Measurements from ENCODE around the gene C11orf21. TPM values are rescaled to one million over a fixed set of nuclear protein-coding genes. Genes with fewer than 3 reads are reported as not detected.
A peak's percentile ranks its signal among the peaks of the same experiment; 100 is the strongest.
"Not testable (repeated sequence)": the region's sequence is repeated elsewhere in the genome, so short reads cannot be mapped to it uniquely, and the experiment has no call there.

The C11orf21 gene
- total RNA-seq, 2 donors from 2014 or later, result 0.26 to 0.33 TPM

DNA sequence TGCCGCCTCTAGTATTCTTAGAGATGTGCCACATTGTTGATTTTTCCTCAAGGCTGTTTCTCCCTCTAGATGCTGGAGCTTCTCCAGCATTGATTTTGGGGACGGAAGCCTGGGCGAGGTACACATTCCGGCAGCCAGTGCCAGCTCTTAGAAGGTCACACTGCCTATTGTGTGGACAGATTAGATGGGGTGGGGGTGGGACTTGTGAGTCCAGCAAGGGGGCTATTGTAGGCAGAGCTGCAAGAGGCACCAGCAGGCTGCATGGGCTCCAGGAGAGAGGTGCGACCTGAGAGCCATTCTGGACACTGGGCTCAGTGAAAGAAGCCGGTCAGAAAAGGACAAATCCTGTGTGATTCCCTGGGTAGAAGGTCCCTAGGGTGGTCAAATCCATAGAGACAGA lies 12.4 kb downstream of the C11orf21 start:
- TF ChIP-seq CTCF (IDR thresholded peaks at IDR 0.05), result no peak
- no peak for TF ChIP-seq POLR2A (IDR thresholded peaks at IDR 0.05)
- peak in 3 of 4 donors; percentile 31 to 60 (median 47) for DNase-seq

GRCh38 chr11:2287091-2287490 lies 14.6 kb downstream of the C11orf21 start:
- Histone ChIP-seq H3K27ac (no peak overlapping the region), H3K27me3 (no peaks in the 10 kb centered on the region), H3K4me1 (peaks cover 24% of the 10 kb centered on the region), H3K9me3 (peaks cover 0 to 4% (median 0%) of the 10 kb centered on the region in 3 donors), H3K4me3 (no peak overlapping the region), H3K36me3 (replicated peaks in 1 of 2; ENCODE audit: insufficient read depth in 1 of 2, low read depth in 2 of 2) (no peaks in the 10 kb centered on the region)
- intact Hi-C loops (cut with DNase I), result no loop called here
- DNase-seq, result peak in 3 of 4 donors; percentile 1 to 9 (median 9)
- TF ChIP-seq POLR2A (IDR thresholded peaks at IDR 0.05), result no peak
- no peak for TF ChIP-seq CTCF (IDR thresholded peaks at IDR 0.05)
- WGBS, 2 donors, result 59 to 61% methylated on average over 16 of the region's 16 CpGs
- no peak for ATAC-seq

More for the DNA sequence above, 12.4 kb downstream of the C11orf21 start:
- intact Hi-C loops (cut with DNase I), result no loop called here
- Histone ChIP-seq H3K9me3 (peaks cover 0 to 4% (median 0%) of the 10 kb centered on the region in 3 donors), H3K27ac (no peak overlapping the region), H3K4me3 (no peak overlapping the region), H3K36me3 (replicated peaks in 1 of 2; ENCODE audit: insufficient read depth in 1 of 2, low read depth in 2 of 2) (no peaks in the 10 kb centered on the region), H3K27me3 (no peaks in the 10 kb centered on the region), H3K4me1 (peaks cover 24% of the 10 kb centered on the region)
- WGBS, 2 donors, result 24 to 29% methylated on average over 4 to 6 of the region's 6 CpGs
- ATAC-seq, result peak; percentile 79

GRCh38 chr11:2286350-2286749 lies 15.4 kb downstream of the C11orf21 start:
- 82 to 90% methylated on average over 10 of the region's 13 CpGs for WGBS, 2 donors
- H3K27ac ChIP-seq; H3K36me3 ChIP-seq (replicated peaks in 1 of 2; ENCODE audit: insufficient read depth in 1 of 2, low read depth in 2 of 2); H3K9me3 ChIP-seq; H3K4me3 ChIP-seq; intact Hi-C loops (cut with DNase I); H3K27me3 ChIP-seq; ATAC-seq: not testable (repeated sequence)
- DNase-seq, result peak in 2 of 4 donors; percentile 1 to 7
- H3K4me1 ChIP-seq, result peaks cover 24% of the 10 kb centered on the region

- Histone ChIP-seq H3K36me3 (replicated peaks in 1 of 2; ENCODE audit: insufficient read depth in 1 of 2, low read depth in 2 of 2) (no peaks in the 10 kb centered on the region), H3K4me3 (no peak overlapping the region), H3K9me3 (no peaks in the 10 kb centered on the region), H3K27me3 (no peaks in the 10 kb centered on the region), H3K27ac (no peak overlapping the region), H3K4me1 (no peaks in the 10 kb centered on the region)
- DNase-seq (no peak), ATAC-seq (no peak)
- intact Hi-C loops (cut with DNase I), result no loop called here
- no peak for TF ChIP-seq POLR2A (IDR thresholded peaks at IDR 0.05)
- no peak for TF ChIP-seq CTCF (IDR thresholded peaks at IDR 0.05)
- WGBS, 2 donors, result 53 to 67% methylated on average over 2 of the region's 2 CpGs
Observed at GRCh38 chr11:2280208-2280607, 21.5 kb downstream of the C11orf21 start.

DNA sequence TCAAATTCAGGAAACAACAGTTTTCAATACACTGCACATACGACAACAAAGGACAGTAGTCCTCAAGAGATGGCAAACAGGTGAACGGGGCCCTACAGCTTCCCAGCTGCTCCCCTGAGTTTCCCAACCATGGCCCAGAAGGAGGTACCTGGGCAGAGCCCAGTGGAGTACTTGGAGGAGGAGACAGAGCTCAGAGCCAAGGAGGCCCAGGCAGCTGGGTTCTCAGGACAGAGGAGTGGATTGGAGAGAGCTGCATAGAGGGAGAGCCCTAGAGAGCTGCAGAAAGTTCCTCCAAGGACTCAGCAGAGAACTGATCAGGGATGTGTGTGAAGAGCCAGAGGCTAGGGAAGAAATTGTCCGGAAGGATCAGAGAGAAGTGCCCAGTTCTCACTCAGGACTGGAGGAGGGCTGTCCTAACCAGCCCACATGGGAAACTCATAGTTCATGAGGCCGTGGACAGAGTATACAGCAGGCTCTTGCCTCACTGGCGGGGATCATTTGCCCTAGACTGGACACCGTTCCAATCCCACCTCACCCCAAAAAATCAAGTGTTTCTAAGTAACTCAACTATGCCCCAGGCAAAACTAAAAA lies 23.7 kb downstream of the C11orf21 start:
- DNase-seq (no peak), ATAC-seq (no peak)
- H3K9me3 ChIP-seq, result no peaks in the 10 kb centered on the region
- no peaks in the 10 kb centered on the region for H3K36me3 ChIP-seq (replicated peaks in 1 of 2; ENCODE audit: insufficient read depth in 1 of 2, low read depth in 2 of 2)
- WGBS, 2 donors, result 82% methylated on average over 6 of the region's 6 CpGs
- intact Hi-C loops (cut with DNase I), result no loop called here
- no peak overlapping the region for H3K4me3 ChIP-seq
- H3K4me1 ChIP-seq, result no peaks in the 10 kb centered on the region
- H3K27ac ChIP-seq, result no peak overlapping the region
- no peaks in the 10 kb centered on the region for H3K27me3 ChIP-seq
- TF ChIP-seq CTCF (IDR thresholded peaks at IDR 0.05), result no peak
- no peak for TF ChIP-seq POLR2A (IDR thresholded peaks at IDR 0.05)
